Measurements from ENCODE around the gene HOMEZ.

Gene HOMEZ

GRCh38 chr14:23306412-23307145 is 20.6 kb upstream of the HOMEZ start, which contains the start of gene BCL2L2:
BCL2L2 (plus strand) TSS chr14:23306833; CDS start chr14:23307768, 935 bp downstream.
- DNase-seq (ENCODE audit: extremely low read depth, low read depth), result peak; percentile 65
- no peak for TF ChIP-seq CTCF (IDR thresholded peaks at IDR 0.05; ENCODE audit: low read depth, low read length, missing control alignments)

GRCh38 chr14:23302290-23303225 is 16.6 kb upstream of the HOMEZ start, which contains the start of gene PPP1R3E:
PPP1R3E (minus strand) TSS chr14:23302859; CDS start chr14:23302576, 283 bp downstream.
- no peak for TF ChIP-seq CTCF (IDR thresholded peaks at IDR 0.05; ENCODE audit: low read depth, low read length, missing control alignments)
- no peak for DNase-seq (ENCODE audit: extremely low read depth, low read depth)
- H3K4me3 ChIP-seq (replicated peaks; ENCODE audit: low read depth, low read length), result peak within 1 kb of the TSS; percentile 63

More at GRCh38 chr14:23306412-23307145, 20.6 kb upstream of the HOMEZ start, which contains the start of gene BCL2L2:
- peak within 1 kb of the TSS; percentile 91 for H3K4me3 ChIP-seq (replicated peaks; ENCODE audit: low read depth, low read length)

GRCh38 chr14:23301969-23302289 is 16.0 kb upstream of the HOMEZ start:
- no peak for DNase-seq (ENCODE audit: extremely low read depth, low read depth)
- TF ChIP-seq CTCF (IDR thresholded peaks at IDR 0.05; ENCODE audit: low read depth, low read length, missing control alignments), result no peak
- H3K4me3 ChIP-seq (replicated peaks; ENCODE audit: low read depth, low read length), result peak overlapping the region; percentile 63

GRCh38 chr14:23301288-23301968 is 15.5 kb upstream of the HOMEZ start:
- H3K4me3 ChIP-seq (replicated peaks; ENCODE audit: low read depth, low read length), result peak overlapping the region; percentile 63
- TF ChIP-seq CTCF (IDR thresholded peaks at IDR 0.05; ENCODE audit: low read depth, low read length, missing control alignments), result peak; percentile 48
- peak; percentile 90 for DNase-seq (ENCODE audit: extremely low read depth, low read depth)

- H3K4me3 ChIP-seq (replicated peaks; ENCODE audit: low read depth, low read length), result peak overlapping the region; percentile 56
- no peak for DNase-seq (ENCODE audit: extremely low read depth, low read depth)
- no peak for TF ChIP-seq CTCF (IDR thresholded peaks at IDR 0.05; ENCODE audit: low read depth, low read length, missing control alignments)
These were observed 14.8 kb upstream of the HOMEZ start for GRCh38 chr14:23300687-23301223.

All from HFF-Myc (cell line).